GM19099 (cell line): ENCODE data around the gene LHFPL2.

Source experiments
- POLR2A ChIP-seq: IDR thresholded peaks from 3 replicates; pipeline ENCODE4 v1.6.1; 2011; ENCODE audit warnings: low read depth; ENCODE audit not compliant: insufficient read length; ENCODE audit errors: extremely low read depth

LHFPL2 gene

GRCh38 chr5:78632467-78632866 lies 16.1 kb downstream of the LHFPL2 start:
- no peak for TF ChIP-seq POLR2A

GRCh38 chr5:78631931-78632330 lies 16.6 kb downstream of the LHFPL2 start:
- no peak for TF ChIP-seq POLR2A

GRCh38 chr5:78630047-78630446 lies 18.5 kb downstream of the LHFPL2 start:
- no peak for TF ChIP-seq POLR2A

DNA sequence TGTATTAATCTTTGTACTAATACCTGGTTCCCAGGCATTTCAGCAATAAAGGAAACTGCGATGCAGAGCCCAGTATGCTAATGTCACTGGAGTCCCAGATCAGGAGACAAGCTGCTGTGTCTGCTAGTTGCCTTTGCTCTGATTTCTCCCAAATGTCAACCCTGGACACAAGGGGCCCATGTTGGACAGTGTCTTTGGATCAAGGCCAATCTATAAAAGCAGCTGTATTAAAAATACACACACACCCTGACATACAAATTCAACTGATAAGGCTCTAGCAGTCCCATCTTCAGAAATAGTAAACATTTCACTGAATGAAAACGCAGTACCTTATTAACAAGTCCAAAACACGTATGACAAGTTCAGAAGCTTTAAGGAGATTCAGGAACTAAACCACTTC lies 18.9 kb downstream of the LHFPL2 start:
- TF ChIP-seq POLR2A: no peak

DNA sequence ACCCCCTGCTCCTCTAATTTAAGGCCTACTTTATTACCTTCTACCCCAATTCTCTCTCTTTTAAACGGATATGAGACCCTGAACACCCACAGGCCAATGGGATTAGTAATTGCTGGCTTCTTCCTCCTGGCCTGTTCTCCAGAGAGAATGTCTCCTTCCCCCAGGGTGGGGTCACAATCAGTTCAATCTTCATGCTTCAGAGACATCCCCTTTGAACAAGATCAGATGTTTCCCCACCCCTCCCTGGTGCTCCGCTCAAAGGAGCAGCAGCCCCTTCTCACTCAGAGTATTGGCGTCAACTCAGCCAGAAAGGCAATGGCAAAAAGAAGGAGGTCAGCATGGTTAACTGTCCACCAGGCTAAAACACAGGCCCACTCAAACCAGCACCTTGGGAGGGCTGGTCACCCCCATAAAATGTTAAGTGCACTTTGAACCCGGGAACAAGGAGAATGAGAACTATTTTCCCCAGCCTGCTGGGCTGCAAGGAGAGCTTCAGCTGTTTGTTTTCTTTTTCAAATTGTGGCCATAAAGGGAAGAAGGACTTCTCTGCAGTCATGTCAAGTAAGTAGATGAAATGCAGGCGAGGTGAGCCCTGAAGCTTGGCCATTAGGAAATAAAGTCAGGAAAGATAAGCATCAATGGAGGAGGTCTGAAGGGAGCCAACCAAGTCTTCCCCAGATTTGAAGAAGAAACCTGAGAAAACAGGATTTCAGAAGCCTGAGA lies 20.1 kb downstream of the LHFPL2 start:
- TF ChIP-seq POLR2A: no peak

GRCh38 chr5:78627766-78628165 lies 20.8 kb downstream of the LHFPL2 start:
- no peak for TF ChIP-seq POLR2A

GRCh38 chr5:78627175-78627574 lies 21.4 kb downstream of the LHFPL2 start:
- no peak for TF ChIP-seq POLR2A

GRCh38 chr5:78626009-78626571 lies 22.5 kb downstream of the LHFPL2 start:
- no peak for TF ChIP-seq POLR2A

DNA sequence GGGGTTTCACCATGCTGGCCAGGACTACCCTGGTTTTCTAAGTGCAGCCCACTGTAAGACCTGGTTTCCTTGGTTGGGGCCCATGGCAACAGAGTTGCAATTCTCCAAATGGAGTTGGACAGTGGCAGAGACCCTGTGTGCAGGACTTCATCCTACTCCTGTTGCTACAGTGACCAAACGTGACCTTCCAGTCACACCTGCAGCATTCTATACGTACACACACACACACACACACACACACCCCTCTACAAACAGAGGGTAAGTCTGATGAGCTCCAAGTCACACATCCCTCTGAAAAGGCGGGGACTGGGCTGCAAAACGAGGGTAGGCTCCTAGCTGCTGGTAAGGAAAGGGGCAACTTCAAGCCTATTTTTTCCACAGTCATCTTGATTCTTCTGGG lies 23.6 kb downstream of the LHFPL2 start:
- no peak for TF ChIP-seq POLR2A

GRCh38 chr5:78624011-78624541 lies 24.5 kb downstream of the LHFPL2 start:
- no peak for TF ChIP-seq POLR2A

DNA sequence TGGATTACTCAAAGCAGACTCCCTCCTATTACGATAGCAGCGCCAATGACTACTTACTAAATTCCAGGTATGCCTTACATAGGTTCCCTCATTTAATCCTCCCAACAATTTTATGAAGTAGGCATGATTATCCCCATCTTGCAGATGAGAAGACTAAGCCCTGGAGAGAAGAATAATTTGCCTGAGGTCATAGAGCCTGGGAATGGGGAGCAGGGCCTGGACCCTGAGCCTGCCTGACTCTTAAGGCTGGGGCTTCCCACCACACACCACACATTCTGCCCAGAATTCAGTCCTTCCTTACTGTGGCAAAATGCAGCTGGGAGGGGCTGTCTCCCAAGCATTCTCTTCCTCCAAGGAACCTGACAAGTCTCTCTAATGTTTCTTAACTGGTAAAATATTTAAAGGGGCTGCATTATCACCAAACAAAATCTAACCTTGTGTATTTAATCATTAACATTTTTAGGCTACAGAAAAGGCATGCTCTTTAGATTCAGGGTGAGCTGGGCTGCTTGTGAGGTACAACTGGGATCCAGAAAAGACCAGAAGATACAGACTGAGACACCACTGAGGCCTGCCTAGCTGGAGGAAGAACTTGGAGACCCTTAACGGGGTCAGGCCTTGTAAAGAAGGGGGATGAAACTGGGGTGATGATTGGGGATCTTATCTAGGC lies 26.1 kb downstream of the LHFPL2 start:
- no peak for TF ChIP-seq POLR2A

DNA sequence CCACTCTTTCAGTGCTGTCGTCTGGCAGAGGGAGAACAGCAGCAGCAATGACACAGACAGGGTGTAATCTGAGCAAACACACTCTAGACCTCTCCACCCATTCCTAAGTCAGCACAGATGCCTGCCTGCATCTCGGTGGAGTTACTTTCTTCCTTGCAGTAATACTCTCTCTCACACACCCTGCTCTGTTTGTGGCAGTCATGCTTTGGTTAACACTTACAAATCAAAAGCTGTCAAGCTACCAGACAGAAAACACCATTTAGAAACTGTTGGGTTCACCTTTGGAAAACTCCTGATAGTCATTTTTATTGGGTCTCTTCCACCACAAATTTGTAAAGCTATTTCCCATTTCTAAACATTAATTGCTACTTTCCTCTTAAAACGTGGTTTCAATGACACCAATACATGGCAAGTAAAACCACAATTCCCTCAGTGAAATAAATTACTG lies 27.3 kb downstream of the LHFPL2 start:
- no peak for TF ChIP-seq POLR2A

DNA sequence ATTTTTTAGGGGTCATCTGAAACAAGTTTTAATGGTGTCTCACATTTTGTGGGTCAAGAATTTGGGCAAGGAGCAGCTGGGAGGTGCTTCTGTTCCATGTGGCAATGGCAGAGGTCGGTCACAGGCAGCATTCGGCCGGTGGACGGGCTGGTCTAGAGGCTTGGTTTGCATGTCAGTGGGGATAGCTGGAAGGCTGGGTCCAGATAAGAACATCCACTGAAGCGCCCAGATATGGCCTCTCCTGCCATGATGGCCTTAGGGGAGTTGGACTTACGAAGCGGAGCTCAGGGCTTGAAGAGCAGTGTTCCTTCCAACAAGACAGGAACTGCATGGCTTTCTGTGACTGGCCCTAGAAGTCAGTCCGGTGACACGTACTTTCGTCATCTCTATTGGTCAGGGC lies 30.3 kb downstream of the LHFPL2 start:
- no peak for TF ChIP-seq POLR2A

DNA sequence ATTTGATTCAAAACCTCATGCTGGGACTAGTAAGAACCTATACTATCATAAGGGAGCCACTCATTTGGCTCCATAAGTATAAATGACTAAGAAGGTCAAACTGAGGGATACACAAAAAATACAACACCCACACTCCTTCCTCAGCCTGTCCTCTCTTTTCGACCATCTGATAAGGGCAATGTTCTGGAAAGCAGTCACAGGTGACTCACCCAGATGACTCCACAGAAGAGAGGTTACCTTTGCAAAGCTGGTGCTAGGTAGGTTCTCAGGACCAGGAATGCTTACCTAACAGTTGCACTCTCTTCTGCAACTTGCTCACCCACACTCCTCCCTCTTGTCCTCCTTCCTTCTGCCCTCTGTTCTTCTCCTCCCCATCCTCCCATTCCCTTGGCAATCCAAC lies 32.9 kb downstream of the LHFPL2 start:
- no peak for TF ChIP-seq POLR2A

- no peak for TF ChIP-seq POLR2A
These were observed 33.8 kb downstream of the LHFPL2 start for GRCh38 chr5:78614816-78615215.

DNA sequence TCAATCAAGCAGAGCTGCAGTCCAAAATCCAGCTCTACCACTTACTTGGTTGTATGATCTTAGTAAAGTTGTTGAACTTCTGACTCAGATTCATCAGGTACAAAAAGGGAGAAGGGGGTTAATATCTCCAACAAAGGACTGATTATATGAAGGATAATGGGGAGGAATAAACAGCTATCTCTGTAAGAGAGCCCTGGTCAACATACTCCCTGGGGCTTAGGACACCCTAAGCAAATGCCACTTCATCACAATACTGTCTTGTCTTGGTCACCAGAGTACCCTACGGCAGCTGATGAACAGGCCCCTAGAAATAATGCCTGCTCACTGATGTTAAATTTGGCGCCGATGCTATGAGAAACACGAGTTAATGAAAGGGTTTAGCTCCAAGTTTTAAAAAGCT lies 34.8 kb downstream of the LHFPL2 start:
- no peak for TF ChIP-seq POLR2A
